Measurements from ENCODE around the gene MTUS2. TPM values are rescaled to one million over a fixed set of nuclear protein-coding genes. Genes with fewer than 3 reads are reported as not detected.

MTUS2 gene
- total and polyA plus RNA-seq, 2 of the 8 experiments (the other 6 are each of a cell fraction or from before 2014, with no cell fraction given): 0.18 to 0.80 TPM

DNA sequence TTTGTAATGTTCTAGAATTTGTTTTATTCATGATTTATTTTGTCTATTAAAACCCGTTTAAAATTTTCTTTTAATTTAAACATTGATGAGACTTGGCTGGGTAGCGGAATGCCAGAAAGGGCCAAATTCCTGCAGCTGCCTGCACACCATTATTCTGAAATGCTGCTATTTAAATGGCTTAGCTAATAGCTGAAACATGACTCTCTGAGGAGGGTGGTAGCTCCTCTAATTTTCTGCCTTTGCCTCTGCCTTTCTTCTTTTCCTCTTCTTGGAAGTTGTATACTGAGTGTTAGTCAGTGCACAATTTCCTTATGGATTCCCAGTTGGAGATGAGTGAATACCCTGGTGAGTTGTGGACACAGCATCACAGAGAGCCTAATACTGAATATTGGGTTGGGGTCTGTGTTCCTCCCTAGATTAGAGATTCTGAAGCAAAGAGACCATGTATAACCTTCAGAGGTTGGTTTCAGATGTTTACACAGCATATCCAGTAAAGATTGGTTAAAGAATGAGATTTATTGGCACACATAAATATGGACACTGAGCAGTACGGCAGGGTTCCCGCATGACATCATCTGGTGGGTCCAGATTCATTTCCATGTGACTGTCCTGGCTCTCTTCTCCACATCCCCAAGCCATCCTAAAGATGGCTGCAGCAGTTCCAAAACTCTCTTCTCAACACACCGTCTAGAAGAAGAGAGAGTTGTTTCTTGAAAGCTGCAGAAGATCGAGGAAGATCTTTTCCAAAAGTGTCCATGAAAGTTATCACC lies 55.9 kb downstream of the MTUS2 start (continued):
- no peak for TF ChIP-seq GTF2F1 (IDR thresholded peaks at IDR 0.05; ENCODE audit: borderline replicate concordance, low read depth, low read length)
- TF ChIP-seq CEBPB (IDR thresholded peaks at IDR 0.05; ENCODE audit: low read depth, low read length): no peak
- no peak for TF ChIP-seq NRF1 (IDR thresholded peaks at IDR 0.05; ENCODE audit: low read depth, low read length)
- no peak for TF ChIP-seq RFX5 (IDR thresholded peaks at IDR 0.05; ENCODE audit: borderline replicate concordance, low read depth, low read length)
- no peak for TF ChIP-seq HDAC2 (IDR thresholded peaks at IDR 0.05; ENCODE audit: borderline replicate concordance in 1 of 2, low read depth in 2 of 2, low read length in 2 of 2)
- TF ChIP-seq SRF (IDR thresholded peaks at IDR 0.05; ENCODE audit: low read depth, low read length): no peak
- no peak for TF ChIP-seq TEAD4 (IDR thresholded peaks at IDR 0.05; ENCODE audit: low read depth, low read length)
- TF ChIP-seq TCF12 (IDR thresholded peaks at IDR 0.05; ENCODE audit: low read depth, low read length): no peak
- TF ChIP-seq KDM1A (IDR thresholded peaks at IDR 0.05; ENCODE audit: borderline replicate concordance, low read length): no peak
- no peak for TF ChIP-seq CBX5 (IDR thresholded peaks at IDR 0.05; ENCODE audit: low read depth, low read length)
- TF ChIP-seq SP2 (IDR thresholded peaks at IDR 0.05; ENCODE audit: low read length): no peak
